ENCODE results near the gene FAM210B. TPM values are rescaled to one million over a fixed set of nuclear protein-coding genes. Genes with fewer than 3 reads are reported as not detected.

FAM210B gene
- total and polyA plus RNA-seq, 9 of the 15 experiments (the other 6 are each of a cell fraction or from before 2014, with no cell fraction given): 12.1 to 87.3 (median 47.6) TPM

DNA sequence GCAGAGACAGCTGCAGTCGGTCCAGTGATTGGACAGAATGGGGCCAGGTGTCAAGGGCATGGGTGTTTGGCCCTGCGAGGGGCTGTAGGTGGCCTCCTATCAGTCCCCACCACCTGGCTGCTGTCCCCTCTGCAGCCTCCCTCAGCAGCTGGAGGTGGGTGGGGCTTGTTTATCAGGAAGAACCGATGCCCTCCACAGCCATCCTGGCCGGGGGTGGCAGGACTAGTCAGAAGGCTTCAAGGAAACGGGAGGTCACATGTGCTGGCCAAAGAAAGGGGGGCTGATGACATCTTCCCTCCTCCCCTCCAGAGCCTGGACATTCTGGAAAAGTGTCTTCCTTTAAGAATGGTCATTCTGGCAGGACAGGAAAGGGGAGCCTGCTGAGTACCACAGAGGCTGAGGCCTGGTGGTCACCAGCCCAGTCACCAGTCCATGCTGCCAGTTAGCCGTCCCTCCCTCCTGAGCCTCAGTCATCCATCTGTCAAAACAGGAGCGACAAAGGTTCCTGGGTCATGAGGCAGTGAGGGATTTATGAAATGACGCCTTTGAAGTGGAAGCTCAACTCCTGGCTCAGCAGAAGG is 4.1 kb downstream of the FAM210B start (continued):
- TF ChIP-seq, protein P1, sequence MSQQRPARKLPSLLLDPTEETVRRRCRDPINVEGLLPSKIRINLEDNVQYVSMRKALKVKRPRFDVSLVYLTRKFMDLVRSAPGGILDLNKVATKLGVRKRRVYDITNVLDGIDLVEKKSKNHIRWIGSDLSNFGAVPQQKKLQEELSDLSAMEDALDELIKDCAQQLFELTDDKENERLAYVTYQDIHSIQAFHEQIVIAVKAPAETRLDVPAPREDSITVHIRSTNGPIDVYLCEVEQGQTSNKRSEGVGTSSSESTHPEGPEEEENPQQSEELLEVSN (IDR thresholded peaks at IDR 0.05; ENCODE audit: borderline replicate concordance in 1 of 2, extremely low read depth in 1 of 2, insufficient read depth in 1 of 2, insufficient read length in 1 of 2, low read depth in 1 of 2, low read length in 1 of 2, poor library complexity in 1 of 2, severe bottlenecking in 1 of 2): peak; percentile 38 to 62
- TF ChIP-seq CEBPB (tag; IDR thresholded peaks at IDR 0.05): no peak
- no peak for TF ChIP-seq RHOXF2B (CRISPR knock-in tag; conservative IDR thresholded peaks at IDR 0.05)
- no peak for TF ChIP-seq HDAC6 (IDR thresholded peaks at IDR 0.05; ENCODE audit: low read depth, low read length)
- no peak for TF ChIP-seq MAFF (IDR thresholded peaks at IDR 0.05; ENCODE audit: low read length)
- TF ChIP-seq ZNF561 (CRISPR knock-in tag; conservative IDR thresholded peaks at IDR 0.05): no peak
- TF ChIP-seq NCOA2 (IDR thresholded peaks at IDR 0.05; ENCODE audit: partially characterized antibody in 2 of 2): no peak
- no peak for TF ChIP-seq SRSF3 (IDR thresholded peaks at IDR 0.05; ENCODE audit: insufficient read depth, low read length)
- no peak for TF ChIP-seq ZNF263 (CRISPR knock-in tag; IDR thresholded peaks at IDR 0.05; ENCODE audit: borderline replicate concordance)
- no peak for TF ChIP-seq XRCC3 (IDR thresholded peaks at IDR 0.05)
- TF ChIP-seq, protein P2, sequence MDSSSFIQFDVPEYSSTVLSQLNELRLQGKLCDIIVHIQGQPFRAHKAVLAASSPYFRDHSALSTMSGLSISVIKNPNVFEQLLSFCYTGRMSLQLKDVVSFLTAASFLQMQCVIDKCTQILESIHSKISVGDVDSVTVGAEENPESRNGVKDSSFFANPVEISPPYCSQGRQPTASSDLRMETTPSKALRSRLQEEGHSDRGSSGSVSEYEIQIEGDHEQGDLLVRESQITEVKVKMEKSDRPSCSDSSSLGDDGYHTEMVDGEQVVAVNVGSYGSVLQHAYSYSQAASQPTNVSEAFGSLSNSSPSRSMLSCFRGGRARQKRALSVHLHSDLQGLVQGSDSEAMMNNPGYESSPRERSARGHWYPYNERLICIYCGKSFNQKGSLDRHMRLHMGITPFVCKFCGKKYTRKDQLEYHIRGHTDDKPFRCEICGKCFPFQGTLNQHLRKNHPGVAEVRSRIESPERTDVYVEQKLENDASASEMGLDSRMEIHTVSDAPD (CRISPR knock-in tag; IDR thresholded peaks at IDR 0.05): 0 out of 2 replicates have a peak, but pooled peaks have one; percentile 8
- peak; percentile 85 for TF ChIP-seq ZKSCAN8 (CRISPR knock-in tag; IDR thresholded peaks at IDR 0.05)
- peak; percentile 61; the same call in 1 of the 2 replicates for TF ChIP-seq ETV5 (CRISPR knock-in tag; IDR thresholded peaks at IDR 0.05; ENCODE audit: low read depth)
- peak; percentile 23; the same call in 1 of the 2 replicates for TF ChIP-seq ELF1 (tag; IDR thresholded peaks at IDR 0.05)
- TF ChIP-seq DMBX1 (CRISPR knock-in tag; IDR thresholded peaks at IDR 0.05; ENCODE audit: borderline replicate concordance): peak; percentile 95
- no peak for TF ChIP-seq ETS2 (tag; IDR thresholded peaks at IDR 0.05; ENCODE audit: borderline replicate concordance, poor library complexity, severe bottlenecking)
- TF ChIP-seq, protein P3, sequence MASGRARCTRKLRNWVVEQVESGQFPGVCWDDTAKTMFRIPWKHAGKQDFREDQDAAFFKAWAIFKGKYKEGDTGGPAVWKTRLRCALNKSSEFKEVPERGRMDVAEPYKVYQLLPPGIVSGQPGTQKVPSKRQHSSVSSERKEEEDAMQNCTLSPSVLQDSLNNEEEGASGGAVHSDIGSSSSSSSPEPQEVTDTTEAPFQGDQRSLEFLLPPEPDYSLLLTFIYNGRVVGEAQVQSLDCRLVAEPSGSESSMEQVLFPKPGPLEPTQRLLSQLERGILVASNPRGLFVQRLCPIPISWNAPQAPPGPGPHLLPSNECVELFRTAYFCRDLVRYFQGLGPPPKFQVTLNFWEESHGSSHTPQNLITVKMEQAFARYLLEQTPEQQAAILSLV (tag; IDR thresholded peaks at IDR 0.05): no peak
- TF ChIP-seq FOXA1 (IDR thresholded peaks at IDR 0.05; ENCODE audit: borderline replicate concordance): no peak
- peak; percentile 68; the same call in 1 of the 2 replicates for TF ChIP-seq HIVEP1 (CRISPR knock-in tag; IDR thresholded peaks at IDR 0.05)
- no peak for TF ChIP-seq ZNF79 (CRISPR knock-in tag; IDR thresholded peaks at IDR 0.05; ENCODE audit: low read depth)
- peak; percentile 84 for TF ChIP-seq ZNF175 (CRISPR knock-in tag; IDR thresholded peaks at IDR 0.05; ENCODE audit: low read depth)
- TF ChIP-seq NR2C2 (CRISPR knock-in tag; IDR thresholded peaks at IDR 0.05): no peak
- peak; percentile 73 for TF ChIP-seq NR2C2 (tag; IDR thresholded peaks at IDR 0.05)
- TF ChIP-seq GABPB2 (CRISPR knock-in tag; conservative IDR thresholded peaks at IDR 0.05): no peak
- no peak for TF ChIP-seq POLR2H (tag; IDR thresholded peaks at IDR 0.05; ENCODE audit: low read depth)
- no peak for TF ChIP-seq NUFIP1 (IDR thresholded peaks at IDR 0.05; ENCODE audit: partially characterized antibody)
